ENCODE measurements around the gene ERBB4.

DNA sequence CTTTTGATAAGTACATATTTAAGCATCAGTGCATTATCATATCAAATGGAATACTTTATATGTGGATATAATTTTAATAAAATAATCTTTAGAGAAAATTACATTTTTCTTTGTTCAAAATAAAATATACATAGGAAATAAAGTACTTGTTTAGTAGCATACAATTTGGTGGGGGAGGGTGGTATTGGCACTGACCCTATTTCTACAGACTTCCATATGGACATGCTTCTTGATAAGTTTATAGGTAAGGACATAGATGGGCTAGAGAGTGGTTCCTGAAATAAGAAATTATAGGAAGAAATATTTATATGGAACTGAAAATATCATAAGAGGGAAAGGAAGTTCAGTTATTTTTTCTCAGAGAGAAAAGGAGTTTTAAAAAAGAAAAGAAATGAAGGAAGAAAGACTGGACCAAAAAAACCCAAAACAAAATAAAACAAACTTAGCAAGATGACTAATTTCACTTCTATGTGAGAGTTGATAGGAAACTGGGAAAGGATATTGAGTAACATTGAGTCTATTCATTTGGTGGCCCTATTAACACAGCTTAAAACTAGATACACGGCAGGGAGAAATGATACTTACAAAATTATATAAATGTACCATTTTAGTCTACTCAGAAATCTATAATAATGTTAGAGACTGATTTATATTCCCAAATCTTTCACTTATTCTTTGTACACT is 505.9 kb downstream of the ERBB4 start:
- TF ChIP-seq EZH2phosphoT487 (IDR thresholded peaks at IDR 0.05; ENCODE audit: borderline replicate concordance, low read depth, low read length) = no peak
- TF ChIP-seq, protein P1, sequence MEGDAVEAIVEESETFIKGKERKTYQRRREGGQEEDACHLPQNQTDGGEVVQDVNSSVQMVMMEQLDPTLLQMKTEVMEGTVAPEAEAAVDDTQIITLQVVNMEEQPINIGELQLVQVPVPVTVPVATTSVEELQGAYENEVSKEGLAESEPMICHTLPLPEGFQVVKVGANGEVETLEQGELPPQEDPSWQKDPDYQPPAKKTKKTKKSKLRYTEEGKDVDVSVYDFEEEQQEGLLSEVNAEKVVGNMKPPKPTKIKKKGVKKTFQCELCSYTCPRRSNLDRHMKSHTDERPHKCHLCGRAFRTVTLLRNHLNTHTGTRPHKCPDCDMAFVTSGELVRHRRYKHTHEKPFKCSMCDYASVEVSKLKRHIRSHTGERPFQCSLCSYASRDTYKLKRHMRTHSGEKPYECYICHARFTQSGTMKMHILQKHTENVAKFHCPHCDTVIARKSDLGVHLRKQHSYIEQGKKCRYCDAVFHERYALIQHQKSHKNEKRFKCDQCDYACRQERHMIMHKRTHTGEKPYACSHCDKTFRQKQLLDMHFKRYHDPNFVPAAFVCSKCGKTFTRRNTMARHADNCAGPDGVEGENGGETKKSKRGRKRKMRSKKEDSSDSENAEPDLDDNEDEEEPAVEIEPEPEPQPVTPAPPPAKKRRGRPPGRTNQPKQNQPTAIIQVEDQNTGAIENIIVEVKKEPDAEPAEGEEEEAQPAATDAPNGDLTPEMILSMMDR (conservative IDR thresholded peaks at IDR 0.05; ENCODE audit: low read length) = no peak
